WTC11 (cell line): ENCODE results near the gene POLD3. TPM values are rescaled to one million over a fixed set of nuclear protein-coding genes. Genes with fewer than 3 reads are reported as not detected.

Source experiments
- ATAC-seq: fragments of 200-7000 bp; cut with Tn5 transposase; 2 replicates; pipeline ENCODE4 v1.10.0; 2021; ENCODE audit warnings: mild to moderate bottlenecking, moderate library complexity
- Bru-seq: library from RNA; stranded (reverse); fragments of 400-500 nt; gene quantifications from one replicate; lab custom pipeline; 2021; lab: Mats Ljungman, UMichigan
- CTCF ChIA-PET: fragments of 300-600 bp; sonication (Branson Sonifier 250); formaldehyde crosslinking; loops from one replicate; lab custom pipeline; 2021; ENCODE audit warnings: antibody characterized with exemption; lab: Charles Lee
- POLR2A ChIA-PET: fragments of 350-600 bp; sonication (Branson Sonifier 250); formaldehyde crosslinking; loops from one replicate; lab custom pipeline; 2021; ENCODE audit warnings: antibody characterized with exemption; lab: Charles Lee
- DNase-seq: peaks from one replicate; pipeline ENCODE4 v3.0.0; 2021; ENCODE audit warnings: low spot score
- H3K27ac Mint-ChIP-seq: 2 replicates; pipeline ENCODE4 v1.8.0; 2021; ENCODE audit warnings: mixed read lengths
- H3K27me3 Mint-ChIP-seq: 2 replicates; pipeline ENCODE4 v1.8.0; 2021; ENCODE audit warnings: low read depth, mild to moderate bottlenecking, moderate library complexity, mixed read lengths
- H3K36me3 Mint-ChIP-seq: 2 replicates; pipeline ENCODE4 v1.8.0; 2021; ENCODE audit warnings: mixed read lengths
- H3K4me1 Mint-ChIP-seq: 2 replicates; pipeline ENCODE4 v1.8.0; 2022; ENCODE audit warnings: mixed read lengths
- H3K4me3 Mint-ChIP-seq: 2 replicates; pipeline ENCODE4 v1.8.0; 2021; ENCODE audit warnings: mild to moderate bottlenecking, moderate library complexity, mixed read lengths
- H3K9me3 Mint-ChIP-seq: 2 replicates; pipeline ENCODE4 v1.8.0; 2021; ENCODE audit warnings: mixed read lengths
- CDX4 ChIP-seq: fragments of 250-450 bp; sonication (Bioruptor Pico); IDR thresholded peaks from 2 replicates; pipeline ENCODE4 v1.9.0; 2021; ENCODE audit warnings: moderate library complexity, mild to moderate bottlenecking, inconsistent platforms, borderline replicate concordance
- CTCF ChIP-seq: fragments of 200-600 bp; IDR thresholded peaks from 2 replicates; pipeline ENCODE4 v1.8.0; 2022; ENCODE audit warnings: antibody characterized with exemption
- GTF2I ChIP-seq: fragments of 250-450 bp; sonication (Bioruptor Pico); conservative IDR thresholded peaks from 2 replicates; pipeline ENCODE4 v1.4.0; 2021; ENCODE audit warnings: mild to moderate bottlenecking
- MLX ChIP-seq: sonication (generic); formaldehyde crosslinking; IDR thresholded peaks from 2 replicates; pipeline ENCODE4 v1.8.1; 2023; ENCODE audit warnings: mild to moderate bottlenecking, missing genetic modification reagents, moderate library complexity
- NFE2L1 ChIP-seq: sonication (generic); formaldehyde crosslinking; IDR thresholded peaks from 2 replicates; pipeline ENCODE4 v1.8.1; 2023; ENCODE audit warnings: missing genetic modification reagents
- NR2C2 ChIP-seq: sonication (generic); formaldehyde crosslinking; IDR thresholded peaks from 2 replicates; pipeline ENCODE4 v1.8.0; 2022; ENCODE audit warnings: mild to moderate bottlenecking, missing genetic modification reagents
- PRDM15 ChIP-seq: sonication (generic); formaldehyde crosslinking; IDR thresholded peaks from 2 replicates; pipeline ENCODE4 v1.8.0; 2022; ENCODE audit warnings: missing genetic modification reagents
- RORB ChIP-seq: fragments of 250-450 bp; sonication (Bioruptor Pico); IDR thresholded peaks from 2 replicates; pipeline ENCODE4 v1.9.0; 2021; ENCODE audit warnings: mild to moderate bottlenecking
- TP53 ChIP-seq: sonication (generic); formaldehyde crosslinking; IDR thresholded peaks from 2 replicates; pipeline ENCODE4 v1.8.1; 2023; ENCODE audit warnings: mild to moderate bottlenecking, missing genetic modification reagents
- ZNF317 ChIP-seq: sonication (generic); formaldehyde crosslinking; IDR thresholded peaks from 2 replicates; pipeline ENCODE4 v1.8.1; 2023; ENCODE audit warnings: low read depth, mild to moderate bottlenecking, moderate library complexity, missing genetic modification reagents, borderline replicate concordance
- ZNF396 ChIP-seq: fragments of 250-450 bp; sonication (Bioruptor Pico); IDR thresholded peaks from 2 replicates; pipeline ENCODE4 v1.8.0; 2021; ENCODE audit warnings: mild to moderate bottlenecking, moderate library complexity, borderline replicate concordance
- ZNF416 ChIP-seq: fragments of 250-450 bp; sonication (Bioruptor Pico); IDR thresholded peaks from 2 replicates; pipeline ENCODE4 v1.9.0; 2021; ENCODE audit warnings: mild to moderate bottlenecking, inconsistent platforms
- ZSCAN18 ChIP-seq: fragments of 250-450 bp; sonication (Bioruptor Pico); IDR thresholded peaks from 2 replicates; pipeline ENCODE4 v2.1.2; 2022; ENCODE audit warnings: mild to moderate bottlenecking, moderate library complexity
- long read RNA-seq, 3 experiments: library from RNA in 1 of 3; library from capped mRNA in 1 of 3; library from polyadenylated mRNA in 1 of 3; unstranded in 2 of 3; stranded (forward) in 1 of 3; transcript quantifications; one replicate each; pipeline ENCODE4 v2.0.0, GENCODE V29; 2021
- total RNA-seq: library from RNA; stranded (reverse); gene quantifications from 3 replicates; pipeline ENCODE4 v1.2.3, GENCODE V29; 2021
- TF ChIP-seq, protein P1 (sequence below): fragments of 250-450 bp; sonication (Bioruptor Pico); IDR thresholded peaks from 2 replicates; pipeline ENCODE4 v1.8.0; 2021; ENCODE audit warnings: mild to moderate bottlenecking
- TF ChIP-seq, protein P2 (sequence below): sonication (generic); formaldehyde crosslinking; IDR thresholded peaks from 2 replicates; pipeline ENCODE4 v1.8.1; 2022; ENCODE audit warnings: low read depth, missing genetic modification reagents, borderline replicate concordance
- TF ChIP-seq, protein P3 (sequence below): fragments of 250-450 bp; sonication (Bioruptor Pico); IDR thresholded peaks from 2 replicates; pipeline ENCODE4 v1.9.0; 2021; ENCODE audit warnings: mild to moderate bottlenecking
- TF ChIP-seq, protein P4 (sequence below): sonication (generic); formaldehyde crosslinking; IDR thresholded peaks from 2 replicates; pipeline ENCODE4 v1.8.0; 2022; ENCODE audit warnings: mild to moderate bottlenecking, missing genetic modification reagents

The POLD3 gene, protein sequence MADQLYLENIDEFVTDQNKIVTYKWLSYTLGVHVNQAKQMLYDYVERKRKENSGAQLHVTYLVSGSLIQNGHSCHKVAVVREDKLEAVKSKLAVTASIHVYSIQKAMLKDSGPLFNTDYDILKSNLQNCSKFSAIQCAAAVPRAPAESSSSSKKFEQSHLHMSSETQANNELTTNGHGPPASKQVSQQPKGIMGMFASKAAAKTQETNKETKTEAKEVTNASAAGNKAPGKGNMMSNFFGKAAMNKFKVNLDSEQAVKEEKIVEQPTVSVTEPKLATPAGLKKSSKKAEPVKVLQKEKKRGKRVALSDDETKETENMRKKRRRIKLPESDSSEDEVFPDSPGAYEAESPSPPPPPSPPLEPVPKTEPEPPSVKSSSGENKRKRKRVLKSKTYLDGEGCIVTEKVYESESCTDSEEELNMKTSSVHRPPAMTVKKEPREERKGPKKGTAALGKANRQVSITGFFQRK
- total RNA-seq, result 21.9 to 24.1 TPM (median 23.4 TPM) in 3 replicates
- percentile 77 among the genes with signal in this experiment for Bru-seq, nascent RNA
- long read RNA-seq, experiment 1, transcript POLD3-201 (12 exons, 3,821 nt), result major isoform, 142 of 184 reads
- long read RNA-seq, experiment 1, partial matches to known transcripts, result 15 of 184 reads
- long read RNA-seq, experiment 1, other reads (novel, unspliced or antisense), result 21 of 184 reads
- long read RNA-seq, experiment 2, transcript POLD3-201 (12 exons, 3,821 nt), result major isoform, 11 of 29 reads
- long read RNA-seq, experiment 2, partial matches to known transcripts, result 5 of 29 reads
- long read RNA-seq, experiment 2, other reads (novel, unspliced or antisense), result 13 of 29 reads
- long read RNA-seq, experiment 3, transcript POLD3-201 (12 exons, 3,821 nt), result major isoform, 5 of 17 reads
- long read RNA-seq, experiment 3, partial matches to known transcripts, result 3 of 17 reads
- long read RNA-seq, experiment 3, other reads (novel, unspliced or antisense), result 9 of 17 reads

- peak within 1 kb of the TSS; percentile 95 for H3K4me3 Mint-ChIP-seq
- no peaks in the 10 kb centered on the region for H3K27me3 Mint-ChIP-seq
- H3K9me3 Mint-ChIP-seq, result no peaks in the 10 kb centered on the region
- H3K4me1 Mint-ChIP-seq, result peaks cover 15% of the 10 kb centered on the region
- H3K36me3 Mint-ChIP-seq, result peaks cover 25% of the 10 kb centered on the region
- CTCF ChIA-PET, result interaction anchor here (0.5 to 1.5 kb wide), 10 partner anchors 8 to 248 kb away, joined by 3 to 8 read pairs (median 4); no protein-coding TSS in a partner anchor
- peak within 1 kb of the TSS; percentile 92 for H3K27ac Mint-ChIP-seq
- DNase-seq (peak; percentile 96), ATAC-seq (peak; percentile 97)
- POLR2A ChIA-PET, result interaction anchor here (0.7 to 2.1 kb wide), 3 partner anchors 11 to 99 kb away, joined by 3 to 17 read pairs (median 4); partner anchors contain the start of gene LIPT2
- TF ChIP-seq CTCF (no peak), NR2C2 (CRISPR knock-in tag) (no peak), TP53 (CRISPR knock-in tag) (no peak), GTF2I (CRISPR knock-in tag) (no peak), ZNF396 (CRISPR knock-in tag) (no peak), ZNF416 (CRISPR knock-in tag) (no peak), PRDM15 (no peak), ZSCAN18 (no peak), CDX4 (CRISPR knock-in tag) (no peak), ZNF317 (no peak), RORB (CRISPR knock-in tag) (no peak), NFE2L1 (CRISPR knock-in tag) (peak; percentile 70; the same call in 1 of the 2 replicates), MLX (CRISPR knock-in tag) (no peak)
- TF ChIP-seq, protein P1, sequence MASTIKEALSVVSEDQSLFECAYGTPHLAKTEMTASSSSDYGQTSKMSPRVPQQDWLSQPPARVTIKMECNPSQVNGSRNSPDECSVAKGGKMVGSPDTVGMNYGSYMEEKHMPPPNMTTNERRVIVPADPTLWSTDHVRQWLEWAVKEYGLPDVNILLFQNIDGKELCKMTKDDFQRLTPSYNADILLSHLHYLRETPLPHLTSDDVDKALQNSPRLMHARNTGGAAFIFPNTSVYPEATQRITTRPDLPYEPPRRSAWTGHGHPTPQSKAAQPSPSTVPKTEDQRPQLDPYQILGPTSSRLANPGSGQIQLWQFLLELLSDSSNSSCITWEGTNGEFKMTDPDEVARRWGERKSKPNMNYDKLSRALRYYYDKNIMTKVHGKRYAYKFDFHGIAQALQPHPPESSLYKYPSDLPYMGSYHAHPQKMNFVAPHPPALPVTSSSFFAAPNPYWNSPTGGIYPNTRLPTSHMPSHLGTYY, result no peak
- TF ChIP-seq, protein P2, sequence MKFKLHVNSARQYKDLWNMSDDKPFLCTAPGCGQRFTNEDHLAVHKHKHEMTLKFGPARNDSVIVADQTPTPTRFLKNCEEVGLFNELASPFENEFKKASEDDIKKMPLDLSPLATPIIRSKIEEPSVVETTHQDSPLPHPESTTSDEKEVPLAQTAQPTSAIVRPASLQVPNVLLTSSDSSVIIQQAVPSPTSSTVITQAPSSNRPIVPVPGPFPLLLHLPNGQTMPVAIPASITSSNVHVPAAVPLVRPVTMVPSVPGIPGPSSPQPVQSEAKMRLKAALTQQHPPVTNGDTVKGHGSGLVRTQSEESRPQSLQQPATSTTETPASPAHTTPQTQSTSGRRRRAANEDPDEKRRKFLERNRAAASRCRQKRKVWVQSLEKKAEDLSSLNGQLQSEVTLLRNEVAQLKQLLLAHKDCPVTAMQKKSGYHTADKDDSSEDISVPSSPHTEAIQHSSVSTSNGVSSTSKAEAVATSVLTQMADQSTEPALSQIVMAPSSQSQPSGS (CRISPR knock-in tag), result no peak
- TF ChIP-seq, protein P3, sequence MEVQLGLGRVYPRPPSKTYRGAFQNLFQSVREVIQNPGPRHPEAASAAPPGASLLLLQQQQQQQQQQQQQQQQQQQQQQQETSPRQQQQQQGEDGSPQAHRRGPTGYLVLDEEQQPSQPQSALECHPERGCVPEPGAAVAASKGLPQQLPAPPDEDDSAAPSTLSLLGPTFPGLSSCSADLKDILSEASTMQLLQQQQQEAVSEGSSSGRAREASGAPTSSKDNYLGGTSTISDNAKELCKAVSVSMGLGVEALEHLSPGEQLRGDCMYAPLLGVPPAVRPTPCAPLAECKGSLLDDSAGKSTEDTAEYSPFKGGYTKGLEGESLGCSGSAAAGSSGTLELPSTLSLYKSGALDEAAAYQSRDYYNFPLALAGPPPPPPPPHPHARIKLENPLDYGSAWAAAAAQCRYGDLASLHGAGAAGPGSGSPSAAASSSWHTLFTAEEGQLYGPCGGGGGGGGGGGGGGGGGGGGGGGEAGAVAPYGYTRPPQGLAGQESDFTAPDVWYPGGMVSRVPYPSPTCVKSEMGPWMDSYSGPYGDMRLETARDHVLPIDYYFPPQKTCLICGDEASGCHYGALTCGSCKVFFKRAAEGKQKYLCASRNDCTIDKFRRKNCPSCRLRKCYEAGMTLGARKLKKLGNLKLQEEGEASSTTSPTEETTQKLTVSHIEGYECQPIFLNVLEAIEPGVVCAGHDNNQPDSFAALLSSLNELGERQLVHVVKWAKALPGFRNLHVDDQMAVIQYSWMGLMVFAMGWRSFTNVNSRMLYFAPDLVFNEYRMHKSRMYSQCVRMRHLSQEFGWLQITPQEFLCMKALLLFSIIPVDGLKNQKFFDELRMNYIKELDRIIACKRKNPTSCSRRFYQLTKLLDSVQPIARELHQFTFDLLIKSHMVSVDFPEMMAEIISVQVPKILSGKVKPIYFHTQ (CRISPR knock-in tag), result no peak
- TF ChIP-seq, protein P4, sequence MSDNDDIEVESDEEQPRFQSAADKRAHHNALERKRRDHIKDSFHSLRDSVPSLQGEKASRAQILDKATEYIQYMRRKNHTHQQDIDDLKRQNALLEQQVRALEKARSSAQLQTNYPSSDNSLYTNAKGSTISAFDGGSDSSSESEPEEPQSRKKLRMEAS (CRISPR knock-in tag), result 0 out of 2 replicates have a peak, but pooled peaks have one; percentile 4
These were observed at the start of gene POLD3 for GRCh38 chr11:74592441-74593362. Gene POLD3 (plus strand): TSS chr11:74592582. CDS start chr11:74592659, 77 bp downstream.
